NCI-H1092 (cell line): ENCODE results near the gene TOLLIP.

Source experiments
- DNase-seq: peaks from one replicate; lab custom pipeline; 2025; lab: John Stamatoyannopoulos, UW

TOLLIP gene

DNA sequence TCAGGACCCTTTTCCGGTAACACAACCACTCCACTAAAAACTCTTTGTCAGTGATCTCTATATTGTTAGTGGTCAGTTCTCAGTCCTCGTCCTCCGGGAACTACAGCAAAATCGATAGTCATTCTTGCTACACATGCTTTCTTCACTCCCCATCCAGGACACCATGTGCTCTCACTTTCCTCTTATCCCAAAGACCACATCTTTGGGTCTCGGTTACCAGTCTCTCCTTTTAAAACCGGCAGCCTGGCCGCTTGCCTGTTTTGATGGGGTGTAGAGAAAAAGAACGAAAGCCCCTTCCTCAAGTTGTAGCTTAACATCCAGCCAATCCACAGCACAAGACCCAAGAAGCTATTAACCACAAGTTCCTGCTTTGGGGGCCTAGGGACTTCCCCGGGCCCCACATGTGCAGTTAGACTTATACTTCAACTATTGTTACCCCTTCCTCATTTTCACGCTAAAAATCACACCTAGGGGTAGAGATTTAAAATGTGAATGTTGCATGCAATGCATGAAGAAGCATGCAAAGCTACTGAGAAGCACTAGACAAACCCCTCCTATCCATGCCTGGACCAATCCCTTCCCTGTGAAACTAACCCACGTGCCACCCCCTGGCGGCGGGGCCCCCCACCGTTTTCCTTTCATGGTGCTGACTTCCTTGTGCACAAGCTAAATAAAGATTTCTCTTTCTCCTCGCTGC, 1.5 kb upstream of the TOLLIP start:
- no peak for DNase-seq

DNA sequence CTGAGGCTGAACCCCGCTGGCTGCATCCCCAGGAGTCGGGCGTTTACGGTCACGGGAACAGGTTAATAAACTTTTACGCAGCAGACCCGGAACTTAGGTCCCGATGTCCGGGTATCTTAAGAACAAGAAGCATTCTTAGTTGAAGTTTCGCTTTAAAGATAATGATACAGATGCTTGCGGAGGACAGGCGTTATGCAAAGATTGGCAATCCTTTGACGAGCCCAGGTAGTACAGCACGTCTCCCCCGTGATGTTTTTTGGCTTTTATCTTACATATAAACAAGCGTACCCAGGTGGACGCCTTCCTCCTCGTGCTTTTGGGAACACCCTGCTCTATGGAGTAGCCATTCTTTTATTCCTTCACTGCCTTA, 871 bp upstream of the TOLLIP start:
- DNase-seq = no peak

DNA sequence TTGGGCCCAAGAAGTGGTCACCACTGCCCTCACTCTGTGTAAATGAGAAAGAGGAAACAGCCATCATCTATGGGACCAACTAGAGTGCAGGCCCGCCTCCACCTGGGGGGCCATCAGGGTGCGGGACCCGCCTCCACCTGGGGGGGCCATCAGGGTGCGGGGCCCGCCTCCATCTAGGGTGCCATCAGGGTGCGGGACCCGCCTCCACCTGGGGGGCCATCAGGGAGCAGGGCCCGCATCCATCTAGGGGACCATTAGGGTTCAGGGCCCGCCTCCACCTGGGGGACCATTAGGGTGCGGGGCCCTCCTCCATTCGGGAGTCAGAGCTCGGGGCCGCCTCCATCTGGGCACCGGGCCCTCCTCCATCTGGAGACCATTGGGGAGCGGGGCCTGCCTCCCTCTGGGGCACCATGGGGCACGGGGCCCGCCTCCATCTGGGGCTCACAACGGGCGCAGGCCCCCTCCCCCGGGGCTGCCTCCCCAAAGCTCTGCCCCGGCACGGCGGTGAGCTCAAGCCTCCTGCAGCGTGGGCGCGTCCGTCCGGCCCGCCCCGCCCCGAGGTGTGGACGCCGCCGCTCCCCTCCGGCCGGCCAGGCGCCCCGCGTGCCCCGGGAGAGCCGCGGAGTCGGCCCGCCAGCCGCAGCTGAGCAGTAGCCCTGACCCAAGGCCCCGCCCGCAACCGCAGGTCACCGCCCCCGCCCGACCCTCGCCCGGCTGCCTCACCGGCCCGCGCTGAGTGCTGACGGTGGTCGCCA, 512 bp downstream of the TOLLIP start:
- DNase-seq = no peak

GRCh38 chr11:1307998-1308742, 1.3 kb downstream of the TOLLIP start:
- no peak for DNase-seq

GRCh38 chr11:1307163-1307870, 2.1 kb downstream of the TOLLIP start:
- DNase-seq = no peak

GRCh38 chr11:1306186-1307162, 3.0 kb downstream of the TOLLIP start:
- no peak for DNase-seq

- no peak for DNase-seq
Measured at GRCh38 chr11:1305501-1306056, 3.9 kb downstream of the TOLLIP start.

DNA sequence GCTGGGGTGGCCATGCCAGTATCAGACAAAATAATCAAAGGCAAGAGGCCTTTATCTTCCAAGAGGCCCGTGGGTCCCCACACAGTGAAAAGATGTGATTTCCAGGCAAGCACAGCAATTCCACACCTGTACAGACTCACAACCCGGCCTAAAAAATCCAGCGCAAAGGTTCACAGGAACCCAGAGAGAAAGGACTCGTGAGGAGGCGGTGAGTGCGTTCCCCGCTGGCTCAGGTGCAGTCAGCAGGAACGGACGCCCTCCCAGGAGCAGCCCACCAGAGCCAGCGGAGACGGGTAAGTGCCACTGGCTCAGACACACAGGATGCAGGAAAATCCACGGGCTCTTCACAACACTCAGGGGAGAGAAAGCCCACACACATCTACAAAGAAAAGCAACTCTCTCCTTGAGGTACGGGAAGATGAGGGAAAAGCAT, 4.4 kb downstream of the TOLLIP start:
- DNase-seq = no peak

DNA sequence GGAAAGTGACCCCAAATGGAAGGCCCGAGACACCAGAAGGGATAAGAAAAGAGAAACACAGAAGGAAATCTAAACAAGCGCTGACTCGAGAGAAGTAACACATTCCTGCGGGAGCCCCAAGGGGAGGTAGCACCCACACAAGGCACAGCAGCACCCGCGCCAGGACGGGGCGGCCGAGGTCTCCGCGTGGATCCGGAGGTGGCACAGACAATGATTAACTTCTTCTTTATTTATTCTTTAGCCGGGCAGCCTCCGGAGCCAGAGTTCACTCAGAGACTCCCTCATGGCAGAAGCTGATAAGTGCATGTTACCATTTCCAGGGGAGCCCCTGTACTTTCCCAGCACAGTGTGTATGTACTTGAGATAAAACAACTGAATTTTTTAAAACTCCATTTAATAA, 5.1 kb downstream of the TOLLIP start:
- DNase-seq = no peak

DNA sequence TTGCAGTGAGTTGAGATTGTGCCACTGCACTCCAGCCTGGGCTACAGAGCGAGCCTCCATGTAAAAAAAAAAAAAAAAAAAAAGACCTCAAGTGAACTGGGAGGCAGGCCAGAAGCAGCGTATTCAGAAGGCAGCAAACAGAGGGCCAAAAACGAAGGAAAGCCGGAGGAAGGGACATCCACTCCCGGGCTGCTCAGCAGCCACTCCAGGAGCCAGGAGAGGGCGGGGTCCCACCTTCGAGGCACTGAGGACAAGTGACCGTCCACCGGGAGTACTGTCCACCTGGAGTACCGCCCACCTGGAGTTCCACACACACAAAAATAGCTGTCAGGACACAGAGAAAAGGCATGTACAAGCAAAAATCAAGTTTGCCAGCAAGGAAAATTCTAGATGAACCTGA, 5.5 kb downstream of the TOLLIP start:
- no peak for DNase-seq

DNA sequence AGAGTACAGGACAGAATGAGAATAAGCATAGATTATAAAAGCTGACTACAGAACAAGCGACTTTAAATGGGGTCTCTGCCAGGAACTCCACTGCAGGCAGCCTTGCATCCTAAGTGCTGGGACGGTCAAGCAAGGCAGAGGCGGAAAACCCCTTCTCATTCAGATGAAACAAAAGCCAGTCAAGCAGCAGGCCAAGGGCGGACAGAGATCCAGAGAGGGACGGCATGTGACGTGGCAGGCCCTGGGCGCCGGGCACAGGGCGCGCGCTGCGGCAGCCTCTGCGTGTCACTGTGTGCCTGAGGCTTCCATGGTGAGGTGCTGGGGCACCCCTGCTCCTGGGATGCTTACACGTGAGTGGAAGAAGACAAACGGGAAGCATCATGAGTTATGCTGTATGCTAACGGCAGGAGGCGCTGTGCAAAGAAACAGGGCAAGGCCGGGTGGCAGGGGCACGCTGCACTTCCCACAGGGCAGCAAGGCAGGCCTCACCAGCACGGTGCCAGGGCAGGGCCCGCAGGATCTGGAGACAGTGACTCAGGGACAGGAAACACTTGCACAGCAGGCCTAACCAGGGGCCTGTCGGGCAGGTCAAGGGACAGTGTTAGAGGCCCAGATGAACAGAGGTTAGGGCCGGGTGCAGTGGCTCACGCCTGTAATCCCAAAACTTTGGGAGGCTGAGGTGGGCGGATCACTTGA, 6.2 kb downstream of the TOLLIP start:
- DNase-seq = no peak

DNA sequence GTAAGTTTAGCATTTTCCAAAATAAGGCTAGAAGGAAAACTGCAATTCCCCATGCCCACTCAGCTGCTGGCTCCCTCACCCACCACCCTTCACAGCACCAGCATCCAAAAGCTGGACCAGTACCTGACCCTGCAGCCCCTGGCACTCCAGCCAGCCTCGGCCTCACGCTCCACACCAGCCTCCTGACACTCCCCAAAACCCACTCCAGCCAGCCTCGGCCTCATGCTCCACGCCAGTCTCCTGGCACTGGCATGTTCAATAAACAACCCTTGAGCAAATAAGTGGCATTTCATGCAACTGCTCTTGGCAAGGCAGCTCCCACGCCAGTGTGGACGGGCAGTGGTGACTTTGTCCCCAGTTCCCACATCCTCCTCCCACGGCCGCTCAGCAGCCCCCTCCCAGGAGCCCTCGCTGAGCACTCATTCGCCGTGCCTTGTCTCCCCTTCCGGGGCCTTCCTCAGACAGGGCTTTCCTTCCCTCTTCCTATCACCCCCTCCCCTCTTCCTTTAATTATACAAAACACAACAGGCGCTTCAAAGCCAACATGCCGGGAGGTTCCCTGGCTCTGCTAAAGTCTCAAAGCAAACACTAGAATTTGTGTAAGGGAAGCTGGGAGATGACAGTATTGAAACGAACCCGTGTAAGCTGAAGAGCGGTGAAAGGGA, 6.8 kb downstream of the TOLLIP start:
- no peak for DNase-seq

GRCh38 chr11:1302041-1302460, 7.4 kb downstream of the TOLLIP start:
- DNase-seq = no peak

DNA sequence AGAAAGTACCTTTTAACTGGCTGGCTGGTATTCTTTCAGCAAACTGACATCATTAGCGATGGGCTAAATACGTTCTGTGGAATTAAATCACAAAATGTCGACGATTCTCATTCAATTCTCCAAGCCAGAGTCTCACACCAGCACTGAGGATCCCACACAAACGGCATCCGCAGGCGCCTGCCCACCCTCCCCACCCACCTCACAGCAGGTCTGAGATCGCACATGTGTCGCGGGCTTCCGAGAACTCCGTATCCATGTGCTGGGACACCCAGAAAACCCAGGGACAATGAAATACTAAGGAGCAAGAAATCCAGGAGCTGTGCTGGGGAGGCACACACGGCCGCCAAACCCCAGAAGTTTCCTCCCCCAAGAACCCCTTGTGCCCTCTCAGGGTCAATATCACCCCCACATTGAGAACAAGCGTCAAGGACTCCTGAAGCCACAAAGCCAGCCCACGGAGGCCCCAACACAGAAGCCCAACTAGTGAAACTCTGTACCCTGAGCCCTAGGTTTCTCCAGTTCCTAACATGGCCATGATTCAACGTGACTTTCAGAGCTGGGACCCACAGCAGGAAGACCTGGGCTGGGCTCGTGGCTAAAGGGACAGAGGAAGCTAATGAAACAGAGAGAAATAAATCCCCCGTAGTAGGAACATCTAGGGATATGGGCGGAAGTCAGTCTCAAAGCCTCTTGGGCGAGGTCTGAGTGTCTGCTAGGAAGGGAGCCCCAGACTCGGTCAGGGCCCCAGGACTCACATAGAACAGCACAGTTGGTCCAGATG, 8.0 kb downstream of the TOLLIP start:
- no peak for DNase-seq

- no peak for DNase-seq
Measured at GRCh38 chr11:1300569-1301187, 8.8 kb downstream of the TOLLIP start.

DNA sequence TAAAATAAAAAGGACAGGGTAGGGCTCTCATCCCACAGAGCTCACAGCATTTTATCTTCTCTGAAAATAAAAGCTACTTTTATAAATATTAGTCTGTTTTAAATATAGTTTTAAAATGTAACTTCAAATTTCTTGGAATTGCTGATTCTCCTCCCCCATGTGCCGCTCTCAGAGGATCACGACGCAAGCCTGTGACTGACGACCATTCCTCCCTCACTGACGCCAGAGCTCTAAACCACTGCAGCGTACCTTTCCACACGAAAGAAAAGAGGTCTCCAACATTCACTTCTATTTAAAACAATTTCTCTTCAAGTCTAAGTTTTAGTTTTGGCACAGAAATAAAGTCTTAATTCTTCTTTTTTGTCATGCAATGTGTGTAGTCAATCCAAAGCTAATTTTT, 9.3 kb downstream of the TOLLIP start:
- no peak for DNase-seq

DNA sequence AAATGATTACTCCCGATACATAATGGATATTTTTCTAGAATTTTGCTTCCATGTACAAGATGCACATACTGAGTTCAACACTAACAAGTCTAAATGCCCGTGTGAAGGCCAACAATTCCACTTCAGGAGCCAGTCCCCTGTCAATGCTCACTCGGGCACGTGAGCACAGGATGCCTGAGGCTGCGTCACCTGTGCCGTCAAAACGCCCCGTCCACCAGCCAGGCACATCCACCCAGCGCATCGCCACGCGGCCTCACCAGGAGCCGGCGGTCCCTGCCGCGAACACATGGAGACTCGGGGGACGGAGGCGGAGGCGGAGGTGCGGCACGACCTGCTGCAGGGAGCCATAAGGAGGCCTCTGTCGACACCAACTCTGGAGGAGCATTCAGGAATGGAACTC, 9.8 kb downstream of the TOLLIP start:
- DNase-seq = no peak

DNA sequence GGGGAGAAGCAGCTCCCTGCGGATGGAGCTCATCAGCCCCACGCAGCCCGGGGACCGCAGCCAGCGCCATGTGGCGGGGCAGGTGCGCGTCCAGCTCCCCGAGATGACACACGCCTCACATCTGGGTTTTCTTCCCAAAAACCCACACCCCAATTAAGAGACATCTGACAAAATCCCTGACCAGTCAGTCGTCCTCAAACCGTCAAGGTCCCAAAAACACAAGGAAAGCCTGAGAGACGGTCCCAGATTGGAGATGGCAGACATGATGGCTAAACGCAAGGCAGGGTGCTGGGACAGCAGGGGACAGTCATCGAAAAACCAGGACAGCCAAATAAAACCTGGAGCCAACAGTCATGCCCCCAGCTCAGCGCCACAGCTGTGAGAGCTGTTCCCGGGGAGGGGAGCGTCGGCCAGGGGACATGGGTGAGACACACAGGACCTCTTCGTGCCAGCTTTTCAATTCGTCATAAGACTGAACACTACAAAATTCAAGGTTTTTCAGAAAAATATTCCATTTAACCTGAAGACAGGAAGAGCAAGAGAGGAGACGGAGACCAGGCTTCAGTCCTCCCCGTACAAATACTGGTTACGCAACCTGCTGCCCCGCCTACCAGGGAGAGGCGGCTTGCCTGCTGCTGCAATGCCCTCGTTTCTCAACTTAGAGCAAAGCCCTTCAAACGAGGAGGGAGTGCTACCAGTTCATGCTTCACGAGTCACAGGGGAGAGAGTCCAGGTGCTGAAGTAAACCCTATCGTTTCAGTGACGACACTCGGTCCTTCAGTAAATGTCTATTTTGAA, 10.5 kb downstream of the TOLLIP start:
- DNase-seq = no peak
